Erythroblast (primary cell): ENCODE data around the gene NDFIP2.

Experiments
- GATA1 ChIP-seq: IDR thresholded peaks from 2 replicates; pipeline ENCODE4 v1.6.1; 2011; ENCODE audit warnings: low read depth, mild to moderate bottlenecking, control low read depth, low read length, moderate library complexity
- POLR2A ChIP-seq: IDR thresholded peaks from 2 replicates; pipeline ENCODE4 v1.6.1; 2011; ENCODE audit warnings: mild to moderate bottlenecking, low read length

GRCh38 chr13:79519255-79519654, 38.3 kb downstream of the NDFIP2 start:
- no peak for TF ChIP-seq POLR2A
- no peak for TF ChIP-seq GATA1
